ENCODE measurements around the gene ATOSA. TPM values are rescaled to one million over a fixed set of nuclear protein-coding genes. Genes with fewer than 3 reads are reported as not detected.

Gene ATOSA
- total and polyA plus RNA-seq, 8 donors: 34.5 to 79.0 (median 59.6) TPM

GRCh38 chr15:52667597-52667996, 11.6 kb downstream of the ATOSA start:
- Histone ChIP-seq H3K27me3 (no peaks in the 10 kb centered on the region), H3K9me3 (no peaks in the 10 kb centered on the region), H3K4me1 (peaks cover 0 to 4% of the 10 kb centered on the region in 2 donors), H3K27ac (no peak overlapping the region), H3K4me3 (no peak overlapping the region), H3K36me3 (peaks cover 0 to 64% of the 10 kb centered on the region in 2 donors)
- TF ChIP-seq CTCF (IDR thresholded peaks at IDR 0.05): no peak
- ATAC-seq: no peak
- no peak for DNase-seq
- intact Hi-C loops (cut with DNase I): no loop called here

- no peaks in the 10 kb centered on the region for H3K4me1 ChIP-seq
- H3K4me3 ChIP-seq: no peak overlapping the region
- intact Hi-C loops (cut with DNase I): no loop called here
- ATAC-seq (no peak), DNase-seq (no peak)
- no peaks in the 10 kb centered on the region for H3K9me3 ChIP-seq
- no peaks in the 10 kb centered on the region for H3K27me3 ChIP-seq
- no peak overlapping the region for H3K27ac ChIP-seq
- peaks cover 0 to 53% of the 10 kb centered on the region in 2 donors for H3K36me3 ChIP-seq
- TF ChIP-seq CTCF (IDR thresholded peaks at IDR 0.05): no peak
These were observed 15.5 kb downstream of the ATOSA start for GRCh38 chr15:52663536-52664294.

DNA sequence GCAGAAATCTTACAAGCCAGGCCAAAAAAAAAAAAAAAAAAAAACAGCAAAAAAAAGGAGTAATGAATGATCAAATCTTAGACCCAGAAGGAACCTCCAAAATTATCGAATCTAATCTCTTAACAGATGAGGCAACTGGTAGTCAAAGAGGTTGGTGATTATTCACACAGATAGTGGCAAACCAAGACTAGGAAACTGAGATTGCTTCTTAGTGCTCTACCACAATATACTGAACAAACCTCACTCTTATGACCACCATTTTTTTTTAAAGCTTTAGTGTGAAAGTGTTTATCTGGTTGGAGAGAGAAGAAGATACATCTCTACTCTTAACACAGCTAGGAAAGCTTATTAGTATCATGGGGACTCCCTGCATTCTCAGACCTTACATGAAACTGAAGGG, 17.3 kb downstream of the ATOSA start:
- intact Hi-C loops (cut with DNase I): no loop called here
- no peak for TF ChIP-seq CTCF (IDR thresholded peaks at IDR 0.05)
- ATAC-seq (no peak), DNase-seq (no peak)
- H3K4me1 ChIP-seq: peaks cover 0 to 12% of the 10 kb centered on the region in 2 donors
- peaks cover 0 to 42% of the 10 kb centered on the region in 2 donors for H3K36me3 ChIP-seq
- no peaks in the 10 kb centered on the region for H3K27me3 ChIP-seq
- no peak overlapping the region for H3K27ac ChIP-seq
- H3K4me3 ChIP-seq: no peak overlapping the region
- no peaks in the 10 kb centered on the region for H3K9me3 ChIP-seq

GRCh38 chr15:52660192-52660591, 19.0 kb downstream of the ATOSA start:
- no peaks in the 10 kb centered on the region for H3K9me3 ChIP-seq
- no peak for ATAC-seq
- H3K36me3 ChIP-seq: peaks cover 0 to 42% of the 10 kb centered on the region in 2 donors
- H3K4me1 ChIP-seq: peaks cover 0 to 26% of the 10 kb centered on the region in 2 donors
- no peak for DNase-seq
- H3K27me3 ChIP-seq: no peaks in the 10 kb centered on the region
- no peak overlapping the region for H3K27ac ChIP-seq
- TF ChIP-seq CTCF (IDR thresholded peaks at IDR 0.05): no peak
- intact Hi-C loops (cut with DNase I): no loop called here
- no peak overlapping the region for H3K4me3 ChIP-seq

GRCh38 chr15:52658955-52659354, 20.2 kb downstream of the ATOSA start:
- intact Hi-C loops (cut with DNase I): no loop called here
- Histone ChIP-seq H3K9me3 (no peaks in the 10 kb centered on the region), H3K4me3 (no peak overlapping the region), H3K4me1 (peaks cover 0 to 27% of the 10 kb centered on the region in 2 donors), H3K27ac (no peak overlapping the region), H3K27me3 (no peaks in the 10 kb centered on the region), H3K36me3 (peaks cover 0 to 35% of the 10 kb centered on the region in 2 donors)
- TF ChIP-seq CTCF (IDR thresholded peaks at IDR 0.05): no peak
- no peak for ATAC-seq
- DNase-seq: no peak
